22Rv1 (cell line): Measurements from ENCODE around the gene RANBP1.

Source experiments
- H3K27ac ChIP-seq: fragments of 450-650 bp; 2 replicates; pipeline ENCODE4 v1.5.1; 2017
- CTCF ChIP-seq: fragments of 450-650 bp; IDR thresholded peaks from 2 replicates; pipeline ENCODE4 v1.5.1; 2017; ENCODE audit warnings: mild to moderate bottlenecking
- ZFX ChIP-seq: fragments of 450-650 bp; IDR thresholded peaks from 2 replicates; pipeline ENCODE4 v1.6.1; 2017; ENCODE audit warnings: antibody characterized with exemption, borderline replicate concordance

The RANBP1 gene

GRCh38 chr22:20084547-20085413 lies 31.1 kb upstream of the RANBP1 start:
- H3K27ac ChIP-seq, result peak overlapping the region; percentile 35; the same call in 1 of the 2 replicates
- TF ChIP-seq ZFX, result no peak
- peak; percentile 72 for TF ChIP-seq CTCF

- TF ChIP-seq ZFX, result no peak
- TF ChIP-seq CTCF, result no peak
- H3K27ac ChIP-seq, result no peak overlapping the region
Observed at GRCh38 chr22:20085651-20086050, 30.3 kb upstream of the RANBP1 start.

- no peak overlapping the region for H3K27ac ChIP-seq
- no peak for TF ChIP-seq CTCF
- no peak for TF ChIP-seq ZFX
Observed at GRCh38 chr22:20086101-20086599, 29.8 kb upstream of the RANBP1 start.

- no peak overlapping the region for H3K27ac ChIP-seq
Observed at GRCh38 chr22:20086763-20087162, 29.1 kb upstream of the RANBP1 start.

GRCh38 chr22:20087319-20088262 lies 28.3 kb upstream of the RANBP1 start:
- TF ChIP-seq CTCF, result no peak
- no peak for TF ChIP-seq ZFX
- no peak overlapping the region for H3K27ac ChIP-seq

More at GRCh38 chr22:20086763-20087162, 29.1 kb upstream of the RANBP1 start:
- TF ChIP-seq CTCF (no peak), ZFX (no peak)

- H3K27ac ChIP-seq, result no peak overlapping the region
- TF ChIP-seq ZFX, result no peak
- no peak for TF ChIP-seq CTCF
Observed at GRCh38 chr22:20088263-20088648, 27.6 kb upstream of the RANBP1 start.
